Upper lobe of right lung (tissue), 1 donor: ENCODE results near the gene ARL4C. TPM values are rescaled to one million over a fixed set of nuclear protein-coding genes. Genes with fewer than 3 reads are reported as not detected.

ENCODE experiments used
- ATAC-seq: fragments of 200-7000 bp; cut with Tn5 transposase; one replicate; pipeline ENCODE4 v1.9.1; 2020; ENCODE audit warnings: mild to moderate bottlenecking, moderate library complexity
- DNase-seq: peaks from one replicate; pipeline ENCODE4 v3.0.0-alpha.2; 2020
- H3K27ac ChIP-seq: fragments of 200-600 bp; one replicate; pipeline ENCODE4 v1.8.0; 2022
- H3K27me3 ChIP-seq: fragments of 200-600 bp; one replicate; pipeline ENCODE4 v1.8.0; 2022; ENCODE audit warnings: mild to moderate bottlenecking
- H3K36me3 ChIP-seq: fragments of 200-600 bp; one replicate; pipeline ENCODE4 v1.8.0; 2022
- H3K4me1 ChIP-seq: fragments of 200-600 bp; one replicate; pipeline ENCODE4 v1.8.0; 2022
- H3K4me3 ChIP-seq: fragments of 200-600 bp; one replicate; pipeline ENCODE4 v1.8.0; 2022; ENCODE audit warnings: mild to moderate bottlenecking
- H3K9me3 ChIP-seq: fragments of 200-600 bp; one replicate; pipeline ENCODE4 v1.8.0; 2022
- intact Hi-C: fragments of 100-400 bp; cut with DNase I; formaldehyde crosslinking; loops from one replicate; pipeline ENCODE4 v1.11.0; 2022
- total RNA-seq: library from RNA; stranded (reverse); fragmentation: NEBNext Ultra II Directional; extraction: Animal tissue kit (Norgen Biotek cat#: 25700); gene quantifications from one replicate; pipeline ENCODE4 v1.2.1, GENCODE V29; 2021
- TF ChIP-seq, protein P1 (sequence below): fragments of 200-600 bp; IDR thresholded peaks from one replicate; pipeline ENCODE4 v1.8.0; 2022; ENCODE audit warnings: antibody characterized with exemption
- donor health status: DM: no; HTN: yes; CAD: no; lungs with severe emphysema.

ARL4C gene
- total RNA-seq, 1 donor from 2014 or later: 21.2 TPM

DNA sequence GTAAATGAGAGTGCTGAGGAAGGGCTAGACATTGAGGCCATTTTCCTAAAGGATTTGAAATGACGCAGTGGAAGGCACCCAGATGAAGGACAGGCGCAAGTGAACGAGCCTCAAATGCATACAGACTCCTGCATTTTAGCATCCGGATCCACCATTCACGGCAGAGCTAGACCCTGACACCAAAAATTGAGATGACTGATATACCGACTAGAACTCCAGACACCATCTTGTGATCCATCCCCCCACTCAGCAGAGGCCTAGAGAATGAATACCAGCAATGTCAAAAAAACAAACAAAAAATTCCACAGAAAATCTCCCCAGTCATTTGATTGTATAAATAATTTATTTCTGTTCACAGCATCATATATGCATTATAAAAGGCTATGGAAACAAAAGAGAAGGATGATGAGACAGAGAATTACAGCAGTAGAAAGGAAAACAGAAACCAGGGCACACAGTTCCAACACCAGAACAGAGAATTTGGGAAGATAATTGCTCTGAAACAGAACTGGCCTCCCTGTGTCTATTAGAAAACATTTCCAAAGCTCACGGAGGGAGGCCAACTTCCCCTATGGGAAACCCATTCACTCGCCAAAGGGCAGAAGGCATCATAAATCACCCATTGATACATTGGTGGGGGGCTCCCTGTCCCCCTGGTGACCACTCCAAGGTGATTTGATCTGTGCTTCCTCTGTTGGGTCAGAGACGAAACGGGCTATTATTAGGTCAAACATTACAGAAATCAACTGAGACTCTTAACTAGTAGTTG is 4.0 kb downstream of the ARL4C start:
- H3K36me3 ChIP-seq: no peaks in the 10 kb centered on the region
- no peak for DNase-seq
- H3K4me3 ChIP-seq: peak overlapping the region; percentile 75
- no peaks in the 10 kb centered on the region for H3K27me3 ChIP-seq
- ATAC-seq: no peak
- no peaks in the 10 kb centered on the region for H3K9me3 ChIP-seq
- TF ChIP-seq, protein P1, sequence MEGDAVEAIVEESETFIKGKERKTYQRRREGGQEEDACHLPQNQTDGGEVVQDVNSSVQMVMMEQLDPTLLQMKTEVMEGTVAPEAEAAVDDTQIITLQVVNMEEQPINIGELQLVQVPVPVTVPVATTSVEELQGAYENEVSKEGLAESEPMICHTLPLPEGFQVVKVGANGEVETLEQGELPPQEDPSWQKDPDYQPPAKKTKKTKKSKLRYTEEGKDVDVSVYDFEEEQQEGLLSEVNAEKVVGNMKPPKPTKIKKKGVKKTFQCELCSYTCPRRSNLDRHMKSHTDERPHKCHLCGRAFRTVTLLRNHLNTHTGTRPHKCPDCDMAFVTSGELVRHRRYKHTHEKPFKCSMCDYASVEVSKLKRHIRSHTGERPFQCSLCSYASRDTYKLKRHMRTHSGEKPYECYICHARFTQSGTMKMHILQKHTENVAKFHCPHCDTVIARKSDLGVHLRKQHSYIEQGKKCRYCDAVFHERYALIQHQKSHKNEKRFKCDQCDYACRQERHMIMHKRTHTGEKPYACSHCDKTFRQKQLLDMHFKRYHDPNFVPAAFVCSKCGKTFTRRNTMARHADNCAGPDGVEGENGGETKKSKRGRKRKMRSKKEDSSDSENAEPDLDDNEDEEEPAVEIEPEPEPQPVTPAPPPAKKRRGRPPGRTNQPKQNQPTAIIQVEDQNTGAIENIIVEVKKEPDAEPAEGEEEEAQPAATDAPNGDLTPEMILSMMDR: no peak
- H3K27ac ChIP-seq: peak overlapping the region; percentile 26
- H3K4me1 ChIP-seq: peaks cover 27% of the 10 kb centered on the region
- intact Hi-C loops: loop anchor here (10.0 kb wide), 1 partner anchor 208 kb away; no protein-coding TSS in a partner anchor

DNA sequence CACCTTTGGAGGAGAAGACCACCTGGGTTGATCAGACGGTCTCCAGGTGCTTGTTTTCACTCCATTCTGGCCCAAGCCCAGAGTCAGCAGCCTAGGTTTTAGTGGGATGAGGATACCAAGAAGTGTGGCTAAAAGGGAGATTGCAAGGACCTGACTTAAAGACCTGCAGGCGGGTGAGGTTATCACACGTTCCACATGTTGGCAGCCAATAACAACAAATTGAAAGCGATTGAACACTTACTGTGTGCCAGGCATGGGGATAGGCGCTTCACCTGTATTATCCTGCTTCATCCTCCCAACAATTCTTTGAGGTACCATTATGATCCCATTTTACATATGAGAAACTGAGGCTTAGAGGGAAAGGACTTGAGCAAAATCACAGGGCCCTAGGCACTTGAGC is 5.0 kb downstream of the ARL4C start:
- peaks cover 27% of the 10 kb centered on the region for H3K4me1 ChIP-seq
- intact Hi-C loops: loop anchor here (10.0 kb wide), 1 partner anchor 207 kb away; no protein-coding TSS in a partner anchor
- H3K4me3 ChIP-seq: peak overlapping the region; percentile 75
- DNase-seq (no peak), ATAC-seq (no peak)
- H3K9me3 ChIP-seq: no peaks in the 10 kb centered on the region
- H3K27ac ChIP-seq: no peak overlapping the region
- TF ChIP-seq, protein P1: no peak
- H3K27me3 ChIP-seq: no peaks in the 10 kb centered on the region
- no peaks in the 10 kb centered on the region for H3K36me3 ChIP-seq

DNA sequence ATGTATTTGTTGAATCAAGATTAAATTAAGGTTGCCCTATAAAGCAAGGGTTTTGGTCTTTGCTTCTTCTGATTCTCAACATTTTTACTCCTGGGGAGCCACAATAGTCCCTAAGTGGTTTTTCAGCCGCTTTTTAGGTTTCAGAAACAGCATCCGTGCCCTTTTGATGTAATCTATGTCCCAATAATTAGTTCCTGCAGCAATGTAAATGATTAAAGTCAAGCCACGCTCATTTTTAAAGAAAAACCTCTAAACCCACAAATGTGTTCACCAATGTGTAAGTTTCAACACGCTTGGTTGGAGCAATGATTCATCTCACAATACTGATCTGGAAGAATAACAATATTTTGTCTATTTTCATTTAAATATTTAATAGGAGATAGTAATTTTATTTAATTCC is 5.6 kb downstream of the ARL4C start:
- Histone ChIP-seq H3K9me3 (no peaks in the 10 kb centered on the region), H3K4me3 (no peak overlapping the region), H3K27me3 (no peaks in the 10 kb centered on the region), H3K4me1 (peaks cover 26% of the 10 kb centered on the region), H3K36me3 (no peaks in the 10 kb centered on the region), H3K27ac (peak overlapping the region; percentile 58)
- intact Hi-C loops: loop anchor here (10.0 kb wide), 1 partner anchor 206 kb away; no protein-coding TSS in a partner anchor
- TF ChIP-seq, protein P1: no peak
- DNase-seq: no peak
- ATAC-seq: no peak

DNA sequence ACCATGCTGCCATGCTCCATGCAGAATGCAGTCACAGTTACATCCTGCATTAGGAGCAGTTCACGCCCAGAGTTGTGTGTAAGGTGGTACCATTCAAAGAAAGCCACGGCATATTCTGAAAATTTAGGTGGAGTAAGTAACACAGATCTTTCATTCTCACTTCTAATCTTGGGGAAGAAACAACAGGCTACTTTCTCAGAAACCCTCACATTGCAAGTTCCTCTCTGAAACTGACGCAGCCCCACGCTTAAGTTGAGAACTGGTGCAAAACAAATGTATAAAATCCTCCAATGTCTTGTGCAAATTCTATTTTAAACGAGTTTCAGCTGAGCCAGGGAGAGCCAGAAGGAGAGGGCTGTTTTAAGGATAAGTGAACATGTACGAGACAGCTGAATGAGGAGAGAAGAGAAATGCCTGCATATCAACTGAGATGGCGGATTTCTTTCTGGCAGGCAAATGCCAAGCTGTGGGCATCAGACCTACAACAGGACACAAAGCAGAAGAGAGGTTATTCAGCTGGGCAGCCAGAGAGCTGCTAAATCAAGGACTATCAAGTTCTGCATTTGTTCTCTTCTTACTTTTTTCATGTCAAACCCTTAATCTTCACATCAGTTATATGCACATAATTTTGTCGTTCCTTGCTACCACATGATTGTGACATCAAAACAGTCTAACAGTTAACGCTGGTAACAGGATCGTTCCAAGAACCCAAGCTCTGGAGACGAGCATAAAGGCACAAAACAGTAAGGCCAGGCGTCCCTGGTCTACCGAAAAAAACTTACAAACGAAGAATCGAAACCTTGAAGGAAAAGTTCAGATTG is 6.4 kb downstream of the ARL4C start:
- peak overlapping the region; percentile 58 for H3K27ac ChIP-seq
- TF ChIP-seq, protein P1: no peak
- H3K27me3 ChIP-seq: no peaks in the 10 kb centered on the region
- no peaks in the 10 kb centered on the region for H3K9me3 ChIP-seq
- DNase-seq (no peak), ATAC-seq (no peak)
- H3K4me1 ChIP-seq: peaks cover 22% of the 10 kb centered on the region
- no peak overlapping the region for H3K4me3 ChIP-seq
- intact Hi-C loops: loop anchor here (10.0 kb wide), 1 partner anchor 206 kb away; no protein-coding TSS in a partner anchor
- H3K36me3 ChIP-seq: no peaks in the 10 kb centered on the region

DNA sequence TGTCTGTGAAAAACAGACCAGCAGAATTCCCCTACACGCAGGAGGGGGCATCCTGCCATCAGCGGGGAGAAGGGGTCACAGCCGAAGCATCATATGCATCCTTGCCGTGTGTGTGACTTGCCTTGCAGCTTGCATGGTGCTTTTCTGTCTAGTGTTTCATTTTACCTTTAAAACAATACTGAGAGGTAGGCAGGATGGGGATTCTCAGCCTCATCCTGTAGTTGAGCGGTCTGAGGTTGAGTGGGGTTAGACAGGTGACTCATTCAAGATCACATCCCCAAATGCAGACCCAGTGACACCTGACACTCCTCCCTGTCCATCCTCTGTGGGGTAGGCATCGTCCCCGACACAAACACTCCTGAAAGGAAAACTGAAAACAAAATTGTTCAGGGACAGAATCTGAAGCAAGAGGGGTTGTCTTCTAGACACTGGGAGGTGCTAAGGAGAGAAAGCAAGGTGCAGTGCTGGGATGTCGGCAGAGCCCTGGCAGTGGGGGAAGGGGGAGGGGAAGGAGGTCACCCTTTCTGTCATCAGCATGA is 7.9 kb downstream of the ARL4C start:
- Histone ChIP-seq H3K4me3 (no peak overlapping the region), H3K9me3 (no peaks in the 10 kb centered on the region), H3K27ac (no peak overlapping the region), H3K27me3 (no peaks in the 10 kb centered on the region), H3K36me3 (no peaks in the 10 kb centered on the region), H3K4me1 (peaks cover 8% of the 10 kb centered on the region)
- ATAC-seq: peak; percentile 21
- intact Hi-C loops: no loop called here
- no peak for DNase-seq
- TF ChIP-seq, protein P1: no peak
